Measurements from ENCODE around the gene E2F2.
A peak's percentile ranks its signal among the peaks of the same experiment; 100 is the strongest.
"Not testable (repeated sequence)": the region's sequence is repeated elsewhere in the genome, so short reads cannot be mapped to it uniquely, and the experiment has no call there.

The E2F2 gene

GRCh38 chr1:23522244-23522982 is 8.6 kb downstream of the E2F2 start:
- DNase-seq, result no peak

- DNase-seq, result no peak
These were observed 9.4 kb downstream of the E2F2 start for GRCh38 chr1:23521588-23521987.

GRCh38 chr1:23517581-23517980 is 13.5 kb downstream of the E2F2 start:
- no peak for DNase-seq

- DNase-seq, result no peak
These were observed 15.1 kb downstream of the E2F2 start for GRCh38 chr1:23515905-23516304.

- no peak for DNase-seq
These were observed 16.8 kb downstream of the E2F2 start for GRCh38 chr1:23514111-23514679.

GRCh38 chr1:23509896-23510295 is 21.1 kb downstream of the E2F2 start:
- DNase-seq, result no peak

GRCh38 chr1:23506376-23507107 is 24.5 kb downstream of the E2F2 start:
- DNase-seq, result no peak

GRCh38 chr1:23505851-23506250 is 25.2 kb downstream of the E2F2 start:
- DNase-seq, result no peak

- not testable (repeated sequence) for DNase-seq
These were observed 26.9 kb downstream of the E2F2 start for GRCh38 chr1:23504156-23504555.

- no peak for DNase-seq
These were observed 28.1 kb downstream of the E2F2 start for GRCh38 chr1:23502951-23503350.

GRCh38 chr1:23500466-23500865 is 30.6 kb downstream of the E2F2 start:
- DNase-seq, result no peak

- no peak for DNase-seq
These were observed 33.1 kb downstream of the E2F2 start for GRCh38 chr1:23497777-23498439.

GRCh38 chr1:23496490-23497181 is 34.4 kb downstream of the E2F2 start:
- DNase-seq, result no peak

GRCh38 chr1:23494836-23495235 is 36.2 kb downstream of the E2F2 start:
- DNase-seq, result not testable (repeated sequence)

- not testable (repeated sequence) for DNase-seq
These were observed 38.3 kb downstream of the E2F2 start for GRCh38 chr1:23492776-23493175.

- DNase-seq, result no peak
These were observed 38.8 kb downstream of the E2F2 start for GRCh38 chr1:23492132-23492720.

GRCh38 chr1:23489842-23490241 is 41.2 kb downstream of the E2F2 start:
- DNase-seq, result no peak

- DNase-seq, result no peak
These were observed 46.1 kb downstream of the E2F2 start for GRCh38 chr1:23485002-23485332.

GRCh38 chr1:23484253-23485001 is 46.6 kb downstream of the E2F2 start:
- peak; percentile 19 for DNase-seq

- no peak for DNase-seq
These were observed 47.4 kb downstream of the E2F2 start, which contains the start of gene ASAP3 for GRCh38 chr1:23483321-23484252. ASAP3 (minus strand) TSS chr1:23484179; CDS start chr1:23484133, 46 bp downstream.

- no peak for DNase-seq
These were observed 49.1 kb downstream of the E2F2 start for GRCh38 chr1:23481904-23482303.
